T-cell (primary cell): ENCODE results near the gene NAV2. TPM values are rescaled to one million over a fixed set of nuclear protein-coding genes. Genes with fewer than 3 reads are reported as not detected.

Experiments
- ATAC-seq, 4 experiments: fragments of 200-7000 bp in 3 of 4; fragments of 150-1000 bp in 1 of 4; cut with Tn5 transposase; replicated peaks in 1 of 4; 1 replicate in 3 of 4; 2 replicates in 1 of 4; pipeline ENCODE4 v1.10.0; 2021; ENCODE audit warnings: moderate library complexity in 3 of 4, mild to moderate bottlenecking in 2 of 4, moderate number of reproducible peaks in 1 of 4
- CTCF ChIA-PET, 2 donors: fragments of 300-600 bp; sonication (Branson Sonifier 250); formaldehyde crosslinking; loops; one replicate each; lab custom pipeline; 2022; ENCODE audit warnings: antibody characterized with exemption in 2 of 2; lab: Charles Lee
- POLR2A ChIA-PET, 2 donors: fragments of 300-600 bp; sonication (Branson Sonifier 250); formaldehyde crosslinking; loops; one replicate each; lab custom pipeline; 2022; ENCODE audit warnings: antibody characterized with exemption in 2 of 2; lab: Charles Lee
- DNase-seq, 35 experiments: peaks; one replicate each; pipeline versions ENCODE4 v3.0.0 to v3.0.0-alpha.2; 2013 to 2023
- H3K27ac ChIP-seq: one replicate; pipeline ENCODE4 v1.5.1; 2013; ENCODE audit warnings: low read length
- H3K27me3 ChIP-seq, 2 experiments: replicated peaks in 1 of 2; 1 replicate in 1 of 2; 2 replicates in 1 of 2; pipeline versions ENCODE4 v1.6.1 to v1.7.0; 2013; ENCODE audit warnings: low read length in 1 of 2, mixed read lengths in 1 of 2; ENCODE audit not compliant: control insufficient read depth in 2 of 2, insufficient read depth in 2 of 2; ENCODE audit errors: extremely low read depth in 1 of 2
- H3K36me3 ChIP-seq, 2 donors: 1 replicate in 1 of 2; 2 replicates in 1 of 2; pipeline versions ENCODE4 v1.6.1 to v1.7.0; 2013; ENCODE audit warnings: low read length in 1 of 2; ENCODE audit not compliant: control insufficient read depth in 2 of 2, insufficient read depth in 1 of 2; ENCODE audit errors: extremely low read depth in 1 of 2
- H3K4me1 ChIP-seq, 2 experiments: 1 replicate in 1 of 2; 2 replicates in 1 of 2; pipeline versions ENCODE4 v1.6.1 to v1.7.0; 2013; ENCODE audit warnings: low read length in 2 of 2, mixed read lengths in 1 of 2; ENCODE audit not compliant: insufficient read depth in 2 of 2, control insufficient read depth in 1 of 2; ENCODE audit errors: extremely low read depth in 1 of 2
- H3K4me3 ChIP-seq, 2 donors: 1 replicate in 1 of 2; 2 replicates in 1 of 2; pipeline versions ENCODE4 v1.5.1 to v1.7.0; 2013; ENCODE audit warnings: mild to moderate bottlenecking in 2 of 2, low read length in 1 of 2, moderate library complexity in 1 of 2; ENCODE audit not compliant: control insufficient read depth in 1 of 2; ENCODE audit errors: extremely low read depth in 1 of 2
- H3K9me3 ChIP-seq: 2 replicates; pipeline ENCODE4 v1.7.0; 2013
- H3K27ac Mint-ChIP-seq, 2 donors: one replicate each; pipeline ENCODE4 v1.8.0; 2020 to 2021; ENCODE audit warnings: mild to moderate bottlenecking in 2 of 2, mixed read lengths in 2 of 2
- H3K27me3 Mint-ChIP-seq, 2 donors: one replicate each; pipeline ENCODE4 v1.8.0; 2021 to 2022; ENCODE audit warnings: mixed read lengths in 2 of 2
- H3K36me3 Mint-ChIP-seq: one replicate; pipeline ENCODE4 v1.8.0; 2021; ENCODE audit warnings: mixed read lengths
- H3K4me1 Mint-ChIP-seq, 3 donors: one replicate each; pipeline ENCODE4 v1.8.0; 2020 to 2022; ENCODE audit warnings: mixed read lengths in 3 of 3, mild to moderate bottlenecking in 1 of 3
- H3K4me3 Mint-ChIP-seq, 3 donors: one replicate each; pipeline ENCODE4 v1.8.0; 2020 to 2022; ENCODE audit warnings: mild to moderate bottlenecking in 3 of 3, mixed read lengths in 3 of 3, moderate library complexity in 3 of 3
- H3K9me3 Mint-ChIP-seq, 3 donors: one replicate each; pipeline ENCODE4 v1.8.0; 2020 to 2022; ENCODE audit warnings: mixed read lengths in 3 of 3
- WGBS: methylation state at CpG from one replicate; pipeline ENCODE4 v1.1.5; 2013; ENCODE audit warnings: missing lambda C conversion rate; ENCODE audit not compliant: insufficient coverage; 5-methylcytosine and 5-hydroxymethylcytosine counted together
- total RNA-seq, 35 experiments: library from RNA in 6 of 35; stranded (reverse) in 6 of 35; fragments of 120-200 nt in 1 of 35; gene quantifications; one replicate each; pipeline versions ENCODE4 v1.2.1 to v1.2.4 and lab custom pipeline; 2013 to 2026

NAV2 gene
- total RNA-seq, 5 donors from 2014 or later (not counting 1 experiment from before 2014, with no cell fraction given), result 0.55 to 3.0 (median 1.8) TPM

DNA sequence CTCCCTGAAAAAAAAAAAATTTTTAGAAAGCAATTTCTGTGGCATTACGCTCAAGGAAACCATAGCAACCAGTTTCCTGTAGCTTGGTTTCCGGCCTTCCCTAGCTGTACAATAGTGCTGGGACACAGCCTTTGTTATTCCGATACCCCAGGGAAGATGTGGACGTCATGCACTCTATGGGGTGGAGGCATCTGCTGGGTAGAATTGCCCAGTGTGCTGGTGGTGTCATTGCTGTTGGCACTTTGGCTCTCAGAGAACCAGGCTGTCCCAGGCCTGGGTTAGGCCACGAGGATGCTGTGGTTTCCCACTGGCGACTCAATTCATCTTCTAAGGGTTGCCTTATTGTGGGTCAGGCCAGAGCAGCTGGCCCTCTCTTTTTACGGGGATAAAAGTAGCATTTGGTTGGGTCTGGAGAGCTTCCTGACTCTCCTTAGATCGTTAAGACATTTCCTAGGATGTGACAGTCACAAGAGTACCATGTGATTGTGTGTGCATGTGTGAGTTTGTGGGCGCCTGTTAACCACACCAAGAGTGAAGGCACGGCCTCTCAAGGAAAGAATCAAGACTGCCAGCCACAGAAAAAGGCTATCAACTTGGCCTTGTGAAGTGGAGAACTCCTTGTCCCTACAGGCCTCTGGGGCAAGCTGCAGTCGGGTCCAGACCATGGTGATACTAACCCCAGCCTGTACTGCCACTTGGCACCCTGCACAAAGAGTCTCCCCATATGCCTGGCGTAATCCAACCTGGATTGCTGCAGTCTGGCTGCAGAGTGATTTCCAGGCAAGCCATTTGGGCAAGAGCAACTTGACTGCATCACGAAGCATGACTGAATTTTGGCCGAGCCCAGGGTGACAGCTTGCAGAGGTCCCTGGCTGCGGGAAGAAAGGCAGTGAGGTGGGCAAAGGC lies 35.9 kb upstream of the NAV2 start:
- Mint-ChIP-seq H3K9me3 (no peaks in the 10 kb centered on the region), H3K27me3 (peaks cover 13 to 16% of the 10 kb centered on the region in 2 donors), H3K36me3 (no peaks in the 10 kb centered on the region), H3K4me3 (no peak overlapping the region), H3K4me1 (peaks cover 0 to 18% (median 6%) of the 10 kb centered on the region in 3 donors), H3K27ac (no peak overlapping the region)
- no peaks in the 10 kb centered on the region for H3K9me3 ChIP-seq
- H3K27me3 ChIP-seq, result peaks cover 0 to 15% of the 10 kb centered on the region in 2 experiments
- ChIA-PET CTCF (no interaction called here), POLR2A (no interaction called here)
- no peak overlapping the region for H3K27ac ChIP-seq
- H3K4me3 ChIP-seq, result no peak overlapping the region
- 52% methylated on average over 13 of the region's 15 CpGs for WGBS
- no peak for ATAC-seq
- H3K36me3 ChIP-seq, result no peaks in the 10 kb centered on the region
- H3K4me1 ChIP-seq, result no peaks in the 10 kb centered on the region
- DNase-seq, result no peak

DNA sequence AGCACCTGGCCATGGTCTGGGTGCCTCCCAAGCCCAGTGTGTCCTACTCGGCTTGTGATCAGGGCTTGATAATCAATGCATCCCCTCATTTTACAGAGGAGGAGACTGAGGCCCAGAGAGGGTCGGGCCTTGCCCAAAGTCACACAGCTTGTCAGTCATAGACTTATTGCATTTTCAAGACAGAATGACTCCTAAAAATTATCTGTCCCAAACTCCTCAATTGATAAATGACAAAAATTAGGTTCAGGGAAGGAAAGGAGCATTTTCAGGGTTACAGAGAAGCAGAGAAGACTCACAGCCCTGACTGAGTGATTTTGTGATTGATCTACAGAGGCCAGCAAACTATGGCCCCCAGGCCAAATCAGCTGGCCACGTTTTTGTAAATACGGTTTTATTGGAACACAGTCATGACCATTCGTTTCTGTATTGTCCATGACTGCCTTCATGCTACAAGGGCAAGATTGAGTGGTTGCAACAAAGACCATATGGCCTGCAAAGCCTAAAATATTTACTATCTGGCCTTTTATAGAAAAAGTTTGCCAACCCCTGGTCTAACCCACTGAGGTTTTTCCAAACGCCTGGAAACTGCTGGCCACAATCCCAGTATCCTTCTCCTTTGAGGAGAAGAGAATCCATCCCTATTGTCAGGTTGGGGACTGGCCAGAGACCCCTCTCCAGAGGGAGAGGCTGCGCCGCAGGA lies 35.1 kb upstream of the NAV2 start:
- no peak overlapping the region for H3K27ac ChIP-seq
- Mint-ChIP-seq H3K27me3 (peaks cover 13 to 18% of the 10 kb centered on the region in 2 donors), H3K27ac (no peak overlapping the region), H3K4me3 (no peak overlapping the region), H3K9me3 (no peaks in the 10 kb centered on the region), H3K36me3 (no peaks in the 10 kb centered on the region), H3K4me1 (peaks cover 0 to 18% (median 6%) of the 10 kb centered on the region in 3 donors)
- ChIA-PET POLR2A (no interaction called here), CTCF (no interaction called here)
- DNase-seq, result no peak
- no peaks in the 10 kb centered on the region for H3K36me3 ChIP-seq
- WGBS, result 58% methylated on average over 3 of the region's 8 CpGs
- H3K4me3 ChIP-seq, result no peak overlapping the region
- H3K27me3 ChIP-seq, result peaks cover 0 to 15% of the 10 kb centered on the region in 2 experiments
- H3K4me1 ChIP-seq, result no peaks in the 10 kb centered on the region
- no peak for ATAC-seq
- no peaks in the 10 kb centered on the region for H3K9me3 ChIP-seq

DNA sequence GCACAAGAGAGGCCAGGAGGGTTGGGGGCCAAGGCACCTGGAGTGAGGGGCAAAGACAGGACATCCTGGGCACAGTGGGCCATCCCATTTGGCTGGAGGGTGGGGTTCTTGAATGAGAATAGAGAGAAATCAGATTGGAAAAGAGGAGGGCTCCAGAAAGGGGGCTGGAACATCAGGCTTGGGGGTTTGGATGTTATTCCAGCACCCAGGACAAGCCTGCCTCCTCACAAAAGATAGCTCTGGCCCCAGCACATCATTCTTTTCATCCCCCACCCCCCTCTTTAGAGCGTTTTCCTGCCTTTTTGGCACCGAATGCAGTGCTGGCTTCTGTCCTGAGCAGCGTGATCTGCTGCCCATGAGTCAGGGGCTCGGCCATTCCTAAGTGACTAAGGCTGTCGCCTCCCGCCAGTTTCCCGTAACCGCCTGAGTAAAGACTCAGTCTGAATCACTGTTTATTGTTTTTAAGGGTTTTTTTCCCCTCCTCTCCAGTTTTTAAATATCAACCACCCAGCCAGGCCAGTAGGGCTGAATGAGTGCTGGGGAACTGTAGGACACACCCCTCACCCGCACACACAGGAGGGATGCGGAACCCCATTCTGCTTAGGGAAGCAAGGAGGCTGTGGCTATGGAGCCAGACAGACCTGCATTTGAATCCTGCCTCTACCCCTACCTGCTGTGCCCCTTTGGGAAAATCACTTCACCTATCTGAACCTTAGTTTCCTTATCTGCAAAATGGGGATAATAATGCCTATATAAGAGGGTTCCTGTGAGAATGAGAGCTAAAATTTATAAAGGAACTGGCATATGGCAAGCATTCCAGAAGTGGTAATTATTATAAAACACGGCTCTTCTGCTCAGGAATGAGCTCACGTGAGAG lies 32.4 kb upstream of the NAV2 start:
- H3K4me1 Mint-ChIP-seq, result peaks cover 0 to 11% (median under 1%) of the 10 kb centered on the region in 3 donors
- 80% methylated on average over 4 of the region's 12 CpGs for whole genome bisulfite sequencing
- POLR2A ChIA-PET, result interaction anchor here in 1 of 2 donors (0.5 kb wide), 1 partner anchor 108 kb away, joined by 3 read pairs; no protein-coding TSS in a partner anchor
- H3K27ac Mint-ChIP-seq, result no peak overlapping the region
- no peak overlapping the region for H3K4me3 ChIP-seq
- H3K36me3 ChIP-seq, result no peaks in the 10 kb centered on the region
- H3K27me3 ChIP-seq, result peaks cover 0 to 13% of the 10 kb centered on the region in 2 experiments
- H3K36me3 Mint-ChIP-seq, result no peaks in the 10 kb centered on the region
- no peaks in the 10 kb centered on the region for H3K9me3 ChIP-seq
- peaks cover 16 to 18% of the 10 kb centered on the region in 2 donors for H3K27me3 Mint-ChIP-seq
- DNase-seq (no peak), ATAC-seq (no peak)
- H3K27ac ChIP-seq, result no peak overlapping the region
- CTCF ChIA-PET, result no interaction called here
- H3K4me3 Mint-ChIP-seq, result no peak overlapping the region
- H3K9me3 Mint-ChIP-seq, result no peaks in the 10 kb centered on the region
- H3K4me1 ChIP-seq, result no peaks in the 10 kb centered on the region

DNA sequence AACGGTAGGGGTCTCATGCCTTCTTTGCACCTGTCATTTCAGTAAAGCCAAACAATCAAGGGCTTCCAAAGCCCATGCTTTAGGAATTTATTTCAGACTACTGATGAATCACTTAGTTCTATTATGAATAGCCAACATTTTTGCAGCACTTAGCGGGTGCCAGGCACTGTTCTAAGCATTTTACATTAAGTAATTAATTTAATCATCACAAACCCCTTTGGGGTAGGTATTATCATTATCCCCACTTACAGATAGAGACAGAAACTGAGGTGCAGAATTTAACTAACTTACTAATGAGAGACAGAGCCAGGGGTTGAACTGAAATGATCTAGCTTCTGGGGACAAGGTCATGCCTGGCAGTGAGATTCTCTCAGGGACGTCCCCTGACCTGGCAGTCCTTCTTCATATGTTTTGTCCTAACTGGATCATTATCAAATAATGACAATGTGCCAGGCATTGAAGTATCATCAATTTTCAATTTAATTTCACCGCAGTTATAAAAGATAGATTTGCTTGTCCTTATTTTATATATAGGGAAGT lies 31.7 kb upstream of the NAV2 start:
- Mint-ChIP-seq H3K27ac (no peak overlapping the region), H3K4me3 (no peak overlapping the region), H3K4me1 (peaks cover 0 to 9% (median 0%) of the 10 kb centered on the region in 3 donors), H3K9me3 (no peaks in the 10 kb centered on the region), H3K36me3 (no peaks in the 10 kb centered on the region), H3K27me3 (peaks cover 17 to 20% of the 10 kb centered on the region in 2 donors)
- Histone ChIP-seq H3K9me3 (no peaks in the 10 kb centered on the region), H3K4me1 (no peaks in the 10 kb centered on the region), H3K27me3 (peaks cover 0 to 13% of the 10 kb centered on the region in 2 experiments), H3K27ac (no peak overlapping the region), H3K4me3 (no peak overlapping the region), H3K36me3 (no peaks in the 10 kb centered on the region)
- ChIA-PET CTCF (no interaction called here), POLR2A (no interaction called here)
- WGBS, result 83% methylated on average over 1 of the region's 4 CpGs
- no peak for DNase-seq
- no peak for ATAC-seq

DNA sequence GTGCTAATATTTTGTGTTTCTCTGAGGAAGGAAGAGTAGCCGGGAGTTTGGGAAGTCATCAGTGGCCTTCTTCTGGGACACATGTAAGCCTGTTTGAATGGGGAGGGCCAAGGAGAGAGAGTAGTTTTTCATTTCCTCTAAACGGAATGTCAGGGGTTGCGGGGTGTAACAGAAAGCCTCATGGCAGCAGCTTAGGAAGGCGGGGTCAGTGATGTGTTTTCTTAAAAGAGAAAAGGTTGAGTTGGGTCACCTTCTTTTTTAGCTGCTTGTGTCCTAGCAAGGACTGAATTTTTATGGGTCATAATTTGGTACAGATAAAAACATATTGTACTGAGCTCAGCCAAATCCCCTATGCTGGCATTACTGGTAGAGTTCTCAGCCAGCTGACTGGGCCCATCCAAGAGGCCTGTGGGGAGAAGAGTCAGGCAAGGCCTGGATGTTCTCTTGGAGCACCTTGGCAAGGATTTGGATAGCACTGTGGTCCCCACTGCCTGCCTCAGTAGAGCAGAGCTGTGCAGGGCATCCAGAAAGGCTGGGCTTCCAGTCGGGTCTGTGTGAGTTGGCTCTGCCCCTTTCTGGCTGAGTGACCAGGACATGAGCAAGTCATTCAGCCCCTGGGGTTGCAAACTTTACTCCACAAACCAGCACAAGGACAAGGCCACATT lies 29.4 kb upstream of the NAV2 start:
- no peak for ATAC-seq
- CTCF ChIA-PET, result no interaction called here
- POLR2A ChIA-PET, result no interaction called here
- no peak overlapping the region for H3K4me3 Mint-ChIP-seq
- H3K27ac Mint-ChIP-seq, result no peak overlapping the region
- no peak for DNase-seq
- H3K27me3 Mint-ChIP-seq, result peaks cover 17 to 20% of the 10 kb centered on the region in 2 donors
- peaks cover 0 to 17% of the 10 kb centered on the region in 2 experiments for H3K27me3 ChIP-seq
- no peaks in the 10 kb centered on the region for H3K4me1 ChIP-seq
- 77% methylated on average over 5 of the region's 5 CpGs for WGBS
- H3K4me3 ChIP-seq, result no peak overlapping the region
- H3K27ac ChIP-seq, result no peak overlapping the region
- H3K36me3 ChIP-seq, result no peaks in the 10 kb centered on the region
- no peaks in the 10 kb centered on the region for H3K36me3 Mint-ChIP-seq
- no peaks in the 10 kb centered on the region for H3K4me1 Mint-ChIP-seq
- H3K9me3 Mint-ChIP-seq, result no peaks in the 10 kb centered on the region
- H3K9me3 ChIP-seq, result no peaks in the 10 kb centered on the region
